GM21423 (cell line): ENCODE results near the gene LTK.

Experiments
- ATAC-seq: cut with Tn5 transposase; IDR thresholded peaks from one replicate; pipeline ENCODE4 v1.9.1; 2021; ENCODE audit warnings: mild to moderate bottlenecking, moderate library complexity; ENCODE audit not compliant: unreplicated experiment

Gene LTK

GRCh38 chr15:41535544-41535943 is 21.9 kb upstream of the LTK start:
- no peak for ATAC-seq

GRCh38 chr15:41530363-41530956 is 16.8 kb upstream of the LTK start:
- no peak for ATAC-seq

GRCh38 chr15:41523097-41523496 is 9.5 kb upstream of the LTK start:
- ATAC-seq, result no peak

- no peak for ATAC-seq
Observed at GRCh38 chr15:41521614-41522013, 8.0 kb upstream of the LTK start.

GRCh38 chr15:41520636-41521035 is 7.0 kb upstream of the LTK start:
- no peak for ATAC-seq

GRCh38 chr15:41517895-41518449 is 4.3 kb upstream of the LTK start:
- no peak for ATAC-seq

- no peak for ATAC-seq
Observed at GRCh38 chr15:41512940-41513505, 604 bp downstream of the LTK start.

GRCh38 chr15:41512512-41512939 is 1.1 kb downstream of the LTK start:
- ATAC-seq, result no peak

GRCh38 chr15:41511899-41512369 is 1.7 kb downstream of the LTK start:
- no peak for ATAC-seq

GRCh38 chr15:41511331-41511898 is 2.2 kb downstream of the LTK start:
- ATAC-seq, result no peak

- ATAC-seq, result no peak
Observed at GRCh38 chr15:41510728-41511127, 2.9 kb downstream of the LTK start.

- ATAC-seq, result no peak
Observed at GRCh38 chr15:41507820-41508290, 5.8 kb downstream of the LTK start.

GRCh38 chr15:41506796-41507341 is 6.8 kb downstream of the LTK start:
- ATAC-seq, result no peak

- ATAC-seq, result no peak
Observed at GRCh38 chr15:41505776-41506175, 7.9 kb downstream of the LTK start.

GRCh38 chr15:41504751-41505492 is 8.7 kb downstream of the LTK start:
- no peak for ATAC-seq

GRCh38 chr15:41503669-41504010 is 10.0 kb downstream of the LTK start:
- ATAC-seq, result no peak

GRCh38 chr15:41502795-41503668 is 10.6 kb downstream of the LTK start:
- ATAC-seq, result no peak

- ATAC-seq, result no peak
Observed at GRCh38 chr15:41501931-41502794, 11.5 kb downstream of the LTK start.

- ATAC-seq, result no peak
Observed at GRCh38 chr15:41501191-41501917, 12.3 kb downstream of the LTK start.
